Stimulated activated memory B cell treated with anti-CD40 and anti-IgM and Interleukin-4, amounts not matched to agents 10 μg/mL and 1 μg/mL and 100 μg/mL, for 72 hours (primary cell): Measurements from ENCODE around the gene NSMCE1.
A peak's percentile ranks its signal among the peaks of the same experiment; 100 is the strongest.

ENCODE experiments used
- ATAC-seq: fragments of 150-1000 bp; cut with Tn5 transposase; 2 replicates; pipeline ENCODE4 v1.10.0; 2021
- H3K27ac Mint-ChIP-seq: one replicate; pipeline ENCODE4 v1.8.0; 2022; ENCODE audit warnings: mild to moderate bottlenecking, mixed read lengths
- H3K27me3 Mint-ChIP-seq: one replicate; pipeline ENCODE4 v1.8.0; 2022; ENCODE audit warnings: mixed read lengths
- H3K36me3 Mint-ChIP-seq: one replicate; pipeline ENCODE4 v1.8.0; 2022; ENCODE audit warnings: mixed read lengths
- H3K4me1 Mint-ChIP-seq: one replicate; pipeline ENCODE4 v1.8.0; 2022; ENCODE audit warnings: mixed read lengths
- H3K4me3 Mint-ChIP-seq: one replicate; pipeline ENCODE4 v1.8.0; 2022; ENCODE audit warnings: mild to moderate bottlenecking, moderate library complexity, mixed read lengths
- H3K9me3 Mint-ChIP-seq: one replicate; pipeline ENCODE4 v1.8.0; 2022; ENCODE audit warnings: mixed read lengths

NSMCE1 gene, protein sequence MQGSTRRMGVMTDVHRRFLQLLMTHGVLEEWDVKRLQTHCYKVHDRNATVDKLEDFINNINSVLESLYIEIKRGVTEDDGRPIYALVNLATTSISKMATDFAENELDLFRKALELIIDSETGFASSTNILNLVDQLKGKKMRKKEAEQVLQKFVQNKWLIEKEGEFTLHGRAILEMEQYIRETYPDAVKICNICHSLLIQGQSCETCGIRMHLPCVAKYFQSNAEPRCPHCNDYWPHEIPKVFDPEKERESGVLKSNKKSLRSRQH

DNA sequence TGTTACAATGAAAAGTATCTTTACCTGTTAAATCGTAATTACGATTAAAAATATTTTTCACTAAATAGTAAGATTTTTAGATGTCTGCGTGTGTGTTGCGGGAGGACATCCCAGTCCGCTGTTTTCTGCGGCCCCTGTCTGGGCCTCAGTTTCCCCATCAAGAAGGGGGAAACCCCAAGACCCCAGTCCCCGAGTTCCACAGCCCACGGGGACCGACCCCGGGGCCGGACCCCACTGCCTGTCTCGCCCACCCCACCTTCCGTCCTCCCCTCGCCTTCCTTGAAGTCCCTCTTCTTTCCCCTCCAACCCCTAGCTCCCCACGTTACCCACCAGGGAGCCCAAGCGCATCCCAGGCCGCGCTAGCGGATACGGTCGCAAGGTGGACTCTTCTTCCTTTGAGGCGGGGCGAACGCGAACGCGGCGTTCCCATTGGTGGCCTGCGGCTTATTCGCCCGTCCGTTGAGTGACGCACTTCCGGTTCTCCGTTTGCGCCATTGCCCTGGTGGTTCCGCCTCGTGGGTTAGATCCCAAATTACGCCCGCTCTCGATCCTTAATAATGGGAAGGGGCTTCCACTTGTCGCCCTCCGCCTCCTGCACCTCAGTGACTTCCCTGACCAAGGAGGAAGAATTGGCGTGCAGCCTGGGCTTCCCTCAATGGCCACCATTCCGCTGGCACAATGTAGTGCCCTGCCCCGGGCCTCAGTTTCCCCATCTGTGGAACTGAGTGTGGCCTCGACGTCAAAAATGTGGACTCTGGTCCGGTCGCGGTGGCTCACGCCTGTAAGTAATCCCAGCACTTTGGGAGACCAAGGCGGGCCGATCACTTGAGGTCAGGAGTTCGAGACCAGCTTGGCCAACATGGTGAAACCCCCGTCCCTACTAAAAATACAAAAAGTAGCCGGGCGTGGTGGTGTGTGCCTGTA lies at the start of gene NSMCE1:
Gene NSMCE1 (minus strand): TSS at position 397 of the 924 bp plus-strand sequence. CDS start 11,202 bp downstream, outside the sequence.
- Mint-ChIP-seq H3K36me3 (peaks cover 34% of the 10 kb centered on the region), H3K27me3 (no peaks in the 10 kb centered on the region), H3K9me3 (peaks cover 2% of the 10 kb centered on the region), H3K4me3 (peak within 1 kb of the TSS; percentile 87), H3K4me1 (peaks cover 47% of the 10 kb centered on the region), H3K27ac (peak within 1 kb of the TSS; percentile 100)
- ATAC-seq = peak; percentile 98

DNA sequence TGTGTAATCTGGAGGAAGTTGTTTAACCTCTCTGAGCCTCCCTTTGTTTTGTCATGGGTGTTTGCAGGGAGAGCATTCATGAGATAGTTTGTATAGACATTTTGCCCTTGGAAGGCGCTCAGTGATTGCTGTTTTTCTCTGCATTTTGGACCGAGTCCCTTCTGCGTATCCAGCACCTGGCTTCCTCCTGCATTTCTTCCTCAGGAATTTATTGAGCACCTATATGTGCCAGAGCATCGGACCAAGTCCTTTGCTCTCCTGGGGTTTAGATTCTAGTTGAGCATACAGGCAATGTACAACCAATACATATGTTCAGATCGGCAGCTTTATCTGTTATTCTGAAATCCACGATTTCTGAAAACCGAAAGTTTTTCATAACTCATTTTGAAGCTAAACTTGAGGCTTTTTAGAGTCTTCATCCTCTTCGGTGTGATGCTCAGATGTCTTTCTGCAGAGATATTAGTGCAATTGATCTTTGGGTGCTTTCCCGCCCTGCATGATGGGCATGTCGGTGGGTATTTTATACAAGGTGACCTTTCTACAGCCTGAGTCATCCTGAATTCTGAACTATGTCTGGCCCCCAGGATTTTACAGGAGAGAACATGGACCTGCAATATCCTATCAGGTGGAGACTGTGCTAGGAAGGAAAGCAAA lies 49.3 kb upstream of the NSMCE1 start:
- ATAC-seq = peak; percentile 44
- Mint-ChIP-seq H3K36me3 (peaks cover 31% of the 10 kb centered on the region), H3K4me3 (peak overlapping the region; percentile 66), H3K9me3 (no peaks in the 10 kb centered on the region), H3K27ac (peak overlapping the region; percentile 86), H3K27me3 (no peaks in the 10 kb centered on the region), H3K4me1 (peaks cover 82% of the 10 kb centered on the region)

DNA sequence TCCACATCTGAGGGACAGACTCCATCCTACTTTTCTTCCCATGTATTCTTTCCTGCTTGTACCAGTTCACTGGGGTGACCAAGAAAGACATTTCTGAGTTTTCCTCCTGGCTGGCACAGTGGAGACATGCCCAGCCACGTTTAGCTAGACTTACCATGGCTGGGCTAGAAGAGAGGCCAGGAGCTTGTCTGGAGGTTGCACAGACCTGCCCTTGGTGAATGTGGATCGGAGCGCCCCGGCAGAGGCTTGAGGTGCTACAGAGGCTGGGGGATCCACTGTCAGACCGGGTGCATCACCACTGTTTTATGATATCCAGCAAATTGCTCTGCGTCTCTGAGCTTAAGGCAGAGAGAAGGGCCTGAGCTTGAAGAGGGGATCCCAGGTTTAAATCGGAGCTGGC lies 48.7 kb upstream of the NSMCE1 start:
- H3K27ac Mint-ChIP-seq = peak overlapping the region; percentile 86
- H3K27me3 Mint-ChIP-seq = no peaks in the 10 kb centered on the region
- H3K9me3 Mint-ChIP-seq = no peaks in the 10 kb centered on the region
- peaks cover 28% of the 10 kb centered on the region for H3K36me3 Mint-ChIP-seq
- H3K4me3 Mint-ChIP-seq = peak overlapping the region; percentile 66
- ATAC-seq = no peak
- peaks cover 81% of the 10 kb centered on the region for H3K4me1 Mint-ChIP-seq

DNA sequence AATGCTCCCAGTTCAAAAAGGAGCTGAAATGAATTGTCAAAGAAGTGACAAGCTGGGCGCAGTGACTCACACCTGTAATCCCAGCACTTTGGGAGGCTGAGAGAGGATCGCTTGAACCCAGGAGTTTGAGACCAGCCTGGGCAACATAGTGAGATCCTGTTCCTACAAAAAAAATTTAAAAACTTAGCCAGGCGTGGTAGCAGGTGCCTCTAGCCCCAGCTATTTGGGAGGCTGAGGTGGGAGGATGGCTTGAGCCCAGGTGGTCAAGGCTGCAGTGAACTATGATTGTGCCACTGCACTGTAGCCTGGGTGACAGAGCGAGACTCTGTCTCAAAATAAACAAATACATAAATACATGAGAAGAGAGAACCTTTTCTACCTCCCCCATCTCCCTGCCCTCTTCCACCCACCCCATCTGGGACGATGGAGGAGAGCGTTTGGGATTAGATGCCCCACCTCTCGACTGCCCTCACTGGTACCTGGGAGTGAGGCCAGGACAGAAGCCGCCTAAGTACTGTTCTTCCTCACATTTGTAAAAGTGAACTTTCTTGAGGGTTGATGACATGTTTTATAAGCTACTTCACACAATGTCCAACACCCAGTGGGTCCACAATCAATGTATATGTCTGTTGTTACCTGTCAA lies 47.6 kb upstream of the NSMCE1 start:
- Mint-ChIP-seq H3K9me3 (no peaks in the 10 kb centered on the region), H3K27me3 (no peaks in the 10 kb centered on the region), H3K36me3 (peaks cover 28% of the 10 kb centered on the region)

DNA sequence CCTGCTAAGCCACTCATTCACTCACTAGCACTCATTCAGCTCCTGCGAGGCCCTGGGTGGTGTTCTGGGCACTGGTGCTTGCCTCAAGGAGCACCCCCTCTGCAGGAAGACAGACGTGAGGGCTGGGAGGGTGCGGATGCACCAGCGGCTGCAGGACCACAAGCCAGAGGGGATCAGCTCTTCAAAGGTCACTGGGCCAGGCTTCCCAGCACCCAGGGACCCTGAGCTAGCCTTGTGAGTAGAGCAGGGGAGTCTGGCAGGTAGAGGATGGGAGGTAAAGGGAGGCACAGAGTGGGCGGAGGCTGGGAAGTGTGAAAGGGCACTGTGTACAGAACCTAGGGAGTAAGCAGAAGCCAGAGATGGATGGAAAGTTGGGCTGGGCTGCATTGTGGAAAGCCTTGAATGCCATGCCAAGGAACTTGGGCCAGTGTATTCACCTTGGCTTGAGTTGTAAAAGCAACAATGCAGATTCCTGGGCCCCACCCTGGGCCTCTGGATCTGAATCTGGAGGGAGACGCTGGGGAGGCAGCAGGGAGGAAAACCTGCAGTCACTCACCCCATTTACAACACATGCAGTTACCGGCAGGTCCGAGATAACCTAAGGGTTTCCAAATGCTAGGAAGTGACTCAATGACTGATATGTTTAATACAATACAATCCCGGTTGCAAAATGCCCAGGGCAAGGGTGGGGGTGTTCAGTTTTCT lies 46.9 kb upstream of the NSMCE1 start:
- Mint-ChIP-seq H3K4me1 (peaks cover 66% of the 10 kb centered on the region), H3K9me3 (no peaks in the 10 kb centered on the region), H3K4me3 (peak overlapping the region; percentile 86), H3K36me3 (peaks cover 28% of the 10 kb centered on the region), H3K27ac (peak overlapping the region; percentile 94), H3K27me3 (no peaks in the 10 kb centered on the region)
- ATAC-seq = no peak

More for the DNA sequence above, 47.6 kb upstream of the NSMCE1 start:
- Mint-ChIP-seq H3K27ac (peak overlapping the region; percentile 94), H3K4me1 (peaks cover 73% of the 10 kb centered on the region), H3K4me3 (peak overlapping the region; percentile 86)
- no peak for ATAC-seq

DNA sequence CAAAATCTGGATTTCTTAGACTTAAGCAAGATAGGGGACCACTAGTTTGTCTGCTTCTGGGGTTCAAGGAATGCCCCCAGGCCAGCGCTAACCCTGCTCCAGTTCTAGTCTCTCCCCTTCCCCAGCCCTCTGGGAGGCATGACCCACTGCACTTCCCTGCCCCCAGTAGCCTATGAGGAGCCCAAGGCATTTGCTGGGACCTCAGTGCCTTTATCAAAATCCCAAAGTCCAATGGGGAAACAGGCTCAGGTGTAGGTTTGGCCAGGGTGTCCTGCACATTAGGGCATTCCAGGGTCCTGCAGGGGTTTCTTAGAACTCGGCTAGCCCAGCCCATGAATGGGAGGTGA lies 46.4 kb upstream of the NSMCE1 start:
- ATAC-seq = no peak
- H3K9me3 Mint-ChIP-seq = no peaks in the 10 kb centered on the region
- peak overlapping the region; percentile 86 for H3K4me3 Mint-ChIP-seq
- peaks cover 26% of the 10 kb centered on the region for H3K36me3 Mint-ChIP-seq
- no peaks in the 10 kb centered on the region for H3K27me3 Mint-ChIP-seq
- peak overlapping the region; percentile 94 for H3K27ac Mint-ChIP-seq
- H3K4me1 Mint-ChIP-seq = peaks cover 61% of the 10 kb centered on the region

DNA sequence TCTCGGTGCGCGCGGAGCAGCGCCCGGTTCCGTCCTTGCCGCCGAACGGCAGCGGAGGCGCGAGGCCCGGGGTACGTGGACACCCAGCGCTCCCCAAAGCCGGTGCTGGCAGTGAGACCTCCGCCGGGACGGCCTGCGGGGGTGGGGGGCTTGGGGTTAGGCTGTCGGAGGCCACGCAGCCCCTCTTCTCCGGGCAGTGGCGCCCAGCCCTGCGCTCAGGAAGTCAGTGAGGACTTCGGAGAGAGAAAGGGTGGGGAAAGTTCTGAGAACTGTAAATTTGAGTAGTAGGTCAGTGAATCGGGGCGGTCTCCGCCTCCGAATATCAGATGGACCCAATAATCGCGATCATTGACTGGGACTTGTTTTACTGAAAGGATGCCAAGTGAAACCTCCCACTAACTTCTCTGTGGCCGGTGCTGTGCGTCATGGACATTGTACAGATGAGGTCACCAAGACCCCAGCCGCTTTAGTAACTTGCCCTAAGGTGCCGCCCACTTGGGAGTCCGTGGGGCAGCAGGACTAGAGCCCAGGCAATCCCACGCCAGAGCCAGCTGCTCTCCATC lies 45.7 kb upstream of the NSMCE1 start:
- Mint-ChIP-seq H3K4me3 (peak overlapping the region; percentile 86), H3K4me1 (peaks cover 54% of the 10 kb centered on the region), H3K9me3 (no peaks in the 10 kb centered on the region), H3K36me3 (peaks cover 19% of the 10 kb centered on the region), H3K27ac (peak overlapping the region; percentile 94), H3K27me3 (no peaks in the 10 kb centered on the region)
- peak; percentile 56 for ATAC-seq

DNA sequence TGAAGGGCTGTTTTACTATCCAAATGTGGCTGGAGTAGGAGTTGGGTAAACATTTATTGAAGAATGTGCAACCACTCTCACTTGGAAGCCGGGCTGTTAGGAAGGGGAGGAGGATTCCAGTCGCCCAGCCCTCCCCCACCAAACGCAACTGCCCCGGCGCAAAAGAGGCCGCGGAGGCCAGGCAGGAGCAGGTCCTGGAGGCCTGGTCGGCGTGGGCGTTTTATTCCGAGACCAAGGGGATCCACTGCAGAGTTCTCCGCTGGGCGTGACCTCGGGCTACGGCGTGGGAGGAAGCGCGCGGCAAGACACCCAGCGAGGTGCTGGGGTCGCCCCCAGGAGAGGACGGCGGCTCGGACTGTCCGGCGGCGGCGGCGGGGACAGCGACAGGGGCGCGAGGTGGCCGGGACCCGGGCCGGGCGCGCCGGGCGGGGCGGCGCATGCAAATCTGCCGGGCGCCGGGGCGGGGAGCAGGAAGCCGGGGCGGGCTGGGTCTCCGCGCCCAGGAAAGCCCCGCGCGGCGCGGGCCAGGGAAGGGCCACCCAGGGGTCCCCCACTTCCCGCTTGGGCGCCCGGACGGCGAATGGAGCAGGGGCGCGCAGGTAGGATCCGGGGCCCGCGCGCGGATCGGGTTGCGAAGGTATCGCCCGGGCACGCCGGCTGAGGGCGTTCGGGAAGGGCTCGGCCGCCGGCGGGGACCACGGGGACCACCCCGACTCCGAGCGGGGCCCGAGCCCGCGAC lies 45.0 kb upstream of the NSMCE1 start, which contains the start of gene IL4R:
Gene IL4R (plus strand): TSS at position 553 of the 739 bp plus-strand sequence. CDS start 26,230 bp downstream, outside the sequence.
- peak; percentile 71 for ATAC-seq
- no peaks in the 10 kb centered on the region for H3K9me3 Mint-ChIP-seq
- peak within 1 kb of the TSS; percentile 94 for H3K27ac Mint-ChIP-seq
- H3K27me3 Mint-ChIP-seq = no peaks in the 10 kb centered on the region
- peaks cover 13% of the 10 kb centered on the region for H3K36me3 Mint-ChIP-seq
- H3K4me1 Mint-ChIP-seq = peaks cover 47% of the 10 kb centered on the region
- peak within 1 kb of the TSS; percentile 86 for H3K4me3 Mint-ChIP-seq

DNA sequence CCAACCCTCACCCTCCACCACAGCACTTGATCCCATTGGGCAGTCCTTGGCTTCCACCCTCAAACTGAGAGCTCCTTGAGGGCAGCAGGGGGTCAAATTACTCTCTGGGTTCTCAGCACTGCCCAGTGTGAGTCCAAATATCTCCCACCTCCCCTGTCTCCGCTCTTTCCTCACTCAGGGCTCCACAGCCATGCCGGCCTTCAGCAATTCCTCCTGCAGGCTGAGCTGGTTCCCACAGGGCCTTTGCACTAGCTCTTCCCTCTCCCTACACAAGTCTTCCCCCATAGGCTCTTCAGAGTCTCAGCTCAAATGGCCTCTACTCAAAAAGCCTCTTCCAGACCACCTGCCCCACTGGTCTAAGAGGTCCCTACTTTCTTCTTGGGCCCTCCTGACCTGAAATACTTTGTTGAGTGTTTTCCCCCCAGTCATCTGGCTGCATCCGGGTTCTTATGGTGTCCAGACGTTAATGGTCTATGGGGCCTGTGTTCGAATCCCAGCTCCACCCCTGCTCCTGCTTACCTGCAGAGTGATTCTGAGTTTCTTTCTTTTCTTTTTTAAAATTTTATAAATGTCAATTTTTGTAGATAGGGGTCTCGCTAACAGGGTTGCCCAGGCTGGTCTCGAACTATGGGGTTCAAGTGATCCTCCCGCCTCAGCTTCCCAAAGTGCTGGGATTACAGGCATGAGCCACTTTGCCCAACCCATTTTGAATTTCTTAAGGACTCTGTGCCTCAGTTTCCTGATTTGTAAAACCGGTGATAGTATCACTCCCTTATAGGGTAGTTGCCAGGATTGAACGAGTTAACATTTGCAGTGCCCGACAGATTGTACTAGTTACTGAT lies 44.2 kb upstream of the NSMCE1 start:
- peaks cover 40% of the 10 kb centered on the region for H3K4me1 Mint-ChIP-seq
- peaks cover 12% of the 10 kb centered on the region for H3K36me3 Mint-ChIP-seq

DNA sequence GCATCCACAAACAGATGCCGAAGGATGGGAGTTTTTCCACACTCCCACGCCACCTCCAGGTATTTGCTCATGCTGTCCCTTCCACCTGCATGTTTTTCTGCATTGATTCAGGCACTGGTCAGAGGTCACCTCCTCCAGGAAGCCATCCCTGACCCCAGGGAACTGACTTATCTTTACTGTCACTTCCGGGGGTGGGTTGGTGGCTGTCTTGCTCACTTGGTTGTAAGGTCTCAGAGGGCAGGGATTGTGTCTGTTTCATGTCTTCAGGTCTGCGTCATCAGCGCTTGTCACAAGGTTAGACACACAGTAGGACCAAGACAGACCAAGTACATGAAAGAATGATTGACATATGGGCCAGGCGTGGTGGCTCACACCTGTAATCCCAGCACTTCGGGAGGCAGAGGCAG lies 43.3 kb upstream of the NSMCE1 start:
- Mint-ChIP-seq H3K9me3 (no peaks in the 10 kb centered on the region), H3K27ac (no peak overlapping the region), H3K36me3 (peaks cover 8% of the 10 kb centered on the region), H3K27me3 (no peaks in the 10 kb centered on the region), H3K4me1 (peaks cover 31% of the 10 kb centered on the region), H3K4me3 (no peak overlapping the region)
- no peak for ATAC-seq

More for the DNA sequence above, 44.2 kb upstream of the NSMCE1 start:
- Mint-ChIP-seq H3K4me3 (peak overlapping the region; percentile 86), H3K27ac (peak overlapping the region; percentile 94), H3K27me3 (no peaks in the 10 kb centered on the region), H3K9me3 (no peaks in the 10 kb centered on the region)
- ATAC-seq = no peak

DNA sequence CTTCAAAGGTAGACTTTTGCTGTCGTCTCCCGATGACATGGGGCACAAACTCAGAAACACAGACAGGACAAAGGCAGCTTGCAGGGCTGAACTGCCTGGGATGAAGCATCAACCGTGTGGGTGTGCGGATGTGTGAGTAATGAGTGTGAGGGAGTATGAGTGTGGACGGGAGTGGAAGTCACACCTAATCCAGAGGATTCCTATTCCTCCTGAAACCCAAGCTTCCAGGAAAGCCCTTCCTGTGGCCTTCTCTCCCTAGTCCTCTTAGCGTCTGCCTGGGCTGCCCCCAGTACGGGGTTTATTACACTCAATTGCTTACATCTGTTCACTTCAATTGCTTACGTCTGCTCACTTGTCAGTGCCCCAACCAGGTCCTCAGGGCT lies 42.9 kb upstream of the NSMCE1 start:
- no peak for ATAC-seq
- Mint-ChIP-seq H3K27ac (no peak overlapping the region), H3K4me1 (peaks cover 27% of the 10 kb centered on the region), H3K27me3 (no peaks in the 10 kb centered on the region), H3K36me3 (peaks cover 8% of the 10 kb centered on the region), H3K9me3 (peaks cover 2% of the 10 kb centered on the region), H3K4me3 (no peak overlapping the region)

DNA sequence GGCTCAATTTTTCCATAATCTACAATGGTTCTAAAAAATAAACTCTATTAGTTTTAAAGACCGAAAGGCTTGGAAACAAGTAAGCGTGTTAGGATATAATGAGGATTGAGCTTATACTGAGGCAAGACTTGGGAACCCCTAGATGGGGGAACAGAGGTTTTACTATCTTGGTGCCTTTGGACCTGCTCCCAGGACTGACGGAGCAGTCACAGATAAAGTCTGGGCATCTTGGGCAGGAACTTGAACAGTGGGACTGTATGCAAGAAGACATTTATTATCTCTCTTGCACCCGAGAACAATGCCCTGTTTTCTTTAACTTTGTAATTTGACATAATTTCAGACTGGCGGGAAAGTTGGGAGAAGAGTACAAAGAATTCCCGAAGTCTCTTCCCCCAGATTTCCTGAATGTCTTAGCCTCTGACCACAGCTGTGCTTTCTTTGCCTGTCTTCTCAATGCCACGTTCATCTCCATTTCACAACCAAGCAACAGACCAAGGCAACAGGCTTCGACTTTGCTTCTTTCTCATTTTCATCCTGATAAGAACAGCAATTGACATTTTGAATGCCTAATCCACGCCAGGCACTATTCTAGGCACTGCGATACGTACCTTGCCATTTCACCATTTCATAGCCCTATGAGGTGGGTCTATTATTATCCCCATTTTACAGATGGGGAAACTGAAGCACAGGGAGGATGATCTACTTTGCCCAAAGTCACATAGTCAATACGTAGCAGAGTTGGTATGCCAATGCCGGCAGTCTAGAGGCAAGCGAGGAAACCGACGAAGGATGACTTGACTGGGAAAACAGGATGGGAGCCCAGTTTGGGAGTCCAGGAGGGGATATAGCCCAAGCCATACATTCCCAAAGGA lies 42.2 kb upstream of the NSMCE1 start:
- H3K4me3 Mint-ChIP-seq = no peak overlapping the region
- no peak overlapping the region for H3K27ac Mint-ChIP-seq
- H3K9me3 Mint-ChIP-seq = peaks cover 9% of the 10 kb centered on the region
- no peak for ATAC-seq
- H3K36me3 Mint-ChIP-seq = peaks cover 8% of the 10 kb centered on the region
- peaks cover 21% of the 10 kb centered on the region for H3K4me1 Mint-ChIP-seq
- no peaks in the 10 kb centered on the region for H3K27me3 Mint-ChIP-seq
